Loucy (cell line): ENCODE results near the gene MEIS3.

Experiments used
- H2AFZ ChIP-seq: fragments of 200-600 bp; sonication (generic); 2 replicates; pipeline ENCODE4 v1.6.0; 2016; ENCODE audit warnings: antibody characterized with exemption, mild to moderate bottlenecking, low read length, moderate library complexity
- H3F3A ChIP-seq: fragments of 200-600 bp; 2 replicates; pipeline ENCODE4 v1.6.0; 2016; ENCODE audit warnings: antibody characterized with exemption, low read depth, mild to moderate bottlenecking
- H3K27me3 ChIP-seq: fragments of 200-600 bp; sonication (generic); 2 replicates; pipeline ENCODE4 v1.6.1; 2014; ENCODE audit warnings: low read length, mild to moderate bottlenecking; ENCODE audit not compliant: insufficient read depth, poor library complexity, severe bottlenecking
- H3K36me3 ChIP-seq: fragments of 200-600 bp; sonication (generic); 2 replicates; pipeline ENCODE4 v1.6.1; 2016; ENCODE audit warnings: low read length; ENCODE audit not compliant: insufficient read depth
- H3K4me1 ChIP-seq: fragments of 200-600 bp; sonication (generic); 2 replicates; pipeline ENCODE4 v1.5.1; 2014; ENCODE audit warnings: low read length, mild to moderate bottlenecking; ENCODE audit not compliant: insufficient read depth, poor library complexity, severe bottlenecking
- H3K4me2 ChIP-seq: fragments of 200-600 bp; sonication (generic); 2 replicates; pipeline ENCODE4 v1.6.0; 2014; ENCODE audit warnings: antibody characterized with exemption, low read length, low read depth, mild to moderate bottlenecking; ENCODE audit not compliant: poor library complexity, severe bottlenecking
- H3K4me3 ChIP-seq: fragments of 200-600 bp; sonication (generic); 2 replicates; pipeline ENCODE4 v1.5.1; 2014; ENCODE audit warnings: low read length, mild to moderate bottlenecking, mixed read lengths; ENCODE audit not compliant: poor library complexity, severe bottlenecking
- H3K79me2 ChIP-seq: fragments of 200-600 bp; sonication (generic); 2 replicates; pipeline ENCODE4 v1.6.1; 2014; ENCODE audit warnings: low read length; ENCODE audit not compliant: insufficient read depth
- H3K9ac ChIP-seq: fragments of 200-600 bp; sonication (generic); 2 replicates; pipeline ENCODE4 v1.6.0; 2014; ENCODE audit warnings: mild to moderate bottlenecking, low read depth, low read length, moderate library complexity; ENCODE audit not compliant: poor library complexity, severe bottlenecking
- H3K9me2 ChIP-seq: fragments of 200-600 bp; sonication (generic); replicated peaks from 2 replicates; pipeline ENCODE4 v1.6.1; 2016; ENCODE audit warnings: low read depth, low read length, mixed read lengths
- H3K9me3 ChIP-seq: fragments of 200-600 bp; sonication (generic); 2 replicates; pipeline ENCODE4 v1.6.1; 2014; ENCODE audit warnings: mild to moderate bottlenecking, antibody characterized with exemption, low read length, low read depth; ENCODE audit not compliant: insufficient read depth
- H4K20me1 ChIP-seq: fragments of 200-600 bp; sonication (generic); 2 replicates; pipeline ENCODE4 v1.6.0; 2014; ENCODE audit warnings: antibody characterized with exemption, low read length, mild to moderate bottlenecking; ENCODE audit not compliant: insufficient read depth, poor library complexity, severe bottlenecking
- CTCF ChIP-seq: fragments of 200-600 bp; sonication (generic); conservative IDR thresholded peaks from 2 replicates; pipeline ENCODE4 v1.5.1; 2014; ENCODE audit warnings: mild to moderate bottlenecking, antibody characterized with exemption, low read length
- EZH2phosphoT487 ChIP-seq: fragments of 200-600 bp; IDR thresholded peaks from 2 replicates; pipeline ENCODE4 v1.6.1; 2018; ENCODE audit warnings: antibody characterized with exemption, mild to moderate bottlenecking, moderate library complexity, borderline replicate concordance

MEIS3 gene

DNA sequence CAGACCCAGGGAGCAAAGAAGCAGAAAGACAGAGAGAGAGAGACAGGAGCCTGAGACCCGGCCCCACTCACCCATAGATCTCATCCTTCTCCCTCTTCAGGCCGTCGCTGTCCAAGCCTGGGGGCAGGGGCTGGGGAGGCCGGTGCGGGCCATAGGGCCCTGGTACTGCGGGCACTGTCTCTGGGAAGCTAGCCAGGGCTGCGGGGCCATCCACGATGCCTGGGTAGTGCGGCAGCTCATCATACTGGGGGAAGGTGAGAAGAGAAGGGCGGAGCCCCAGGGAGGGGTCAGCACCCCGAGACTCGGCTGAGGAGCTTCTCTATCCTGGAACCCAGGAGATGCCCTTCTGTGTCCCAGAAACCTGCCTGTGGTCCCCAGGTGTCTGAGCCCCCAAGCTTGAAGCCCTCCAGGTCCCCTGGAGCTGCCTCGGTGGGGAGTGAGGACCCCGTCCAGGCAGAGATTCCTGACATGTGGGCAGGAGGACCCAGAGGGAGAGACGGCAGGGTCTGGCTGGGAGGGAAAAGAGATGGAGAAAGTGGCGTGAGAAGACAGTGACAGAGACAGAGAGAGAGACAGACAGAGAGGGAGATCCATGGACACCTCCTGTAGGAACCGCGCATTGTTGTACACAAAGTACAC is 2.1 kb downstream of the MEIS3 start:
- Histone ChIP-seq H3F3A (no peaks in the 10 kb centered on the region), H3K27me3 (no peaks in the 10 kb centered on the region), H2AFZ (no peak overlapping the region), H3K4me3 (no peak overlapping the region), H3K4me1 (no peaks in the 10 kb centered on the region), H3K4me2 (no peak overlapping the region), H4K20me1 (no peaks in the 10 kb centered on the region), H3K9ac (no peak overlapping the region), H3K79me2 (no peaks in the 10 kb centered on the region), H3K9me3 (no peaks in the 10 kb centered on the region), H3K9me2 (no peaks in the 10 kb centered on the region), H3K36me3 (no peaks in the 10 kb centered on the region)
- TF ChIP-seq EZH2phosphoT487 (no peak), CTCF (no peak)

- H3K36me3 ChIP-seq, result no peaks in the 10 kb centered on the region
- H4K20me1 ChIP-seq, result no peaks in the 10 kb centered on the region
- H3K4me2 ChIP-seq, result no peak overlapping the region
- H3K9me3 ChIP-seq, result no peaks in the 10 kb centered on the region
- H3K79me2 ChIP-seq, result no peaks in the 10 kb centered on the region
- H3K9me2 ChIP-seq, result no peaks in the 10 kb centered on the region
- no peak overlapping the region for H3K4me3 ChIP-seq
- H3K4me1 ChIP-seq, result no peaks in the 10 kb centered on the region
- no peak overlapping the region for H2AFZ ChIP-seq
- no peak overlapping the region for H3K9ac ChIP-seq
- no peaks in the 10 kb centered on the region for H3K27me3 ChIP-seq
- TF ChIP-seq EZH2phosphoT487 (no peak), CTCF (no peak)
- no peaks in the 10 kb centered on the region for H3F3A ChIP-seq
Measured at GRCh38 chr19:47416643-47416985, 2.7 kb downstream of the MEIS3 start.

DNA sequence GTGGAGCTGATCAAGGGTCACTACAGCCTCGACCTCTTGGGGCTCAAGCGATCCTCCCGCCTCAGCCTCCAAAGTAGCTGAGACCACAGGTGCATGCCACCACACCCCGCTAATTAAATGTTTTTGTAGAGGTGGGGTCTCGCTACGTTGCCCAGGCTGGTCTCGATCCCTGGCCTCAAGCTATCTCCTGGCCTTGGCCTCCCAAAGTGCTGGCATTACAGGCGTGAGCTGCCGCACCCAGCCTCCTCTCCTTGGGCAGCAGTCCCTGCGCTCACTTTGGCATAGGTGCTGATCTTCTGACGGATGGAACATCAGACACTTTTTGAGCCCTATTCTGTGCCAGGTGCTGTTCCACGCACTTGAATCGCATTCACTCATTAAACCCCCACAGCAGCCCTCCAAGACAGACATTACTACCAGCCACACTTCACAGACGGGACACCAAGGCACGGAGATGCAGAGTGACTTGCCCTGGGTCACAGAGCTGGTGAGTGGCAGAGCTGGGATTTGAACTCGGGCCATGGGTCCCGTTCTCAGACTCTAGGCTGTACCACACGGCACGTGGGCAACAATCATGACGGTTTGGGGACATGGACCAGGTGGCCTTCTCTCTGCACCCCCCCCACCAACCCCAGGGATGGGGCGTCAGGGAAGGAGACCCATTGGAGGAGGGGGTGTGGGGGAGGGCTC is 3.2 kb downstream of the MEIS3 start:
- Histone ChIP-seq H3K4me2 (no peak overlapping the region), H3K4me3 (no peak overlapping the region), H2AFZ (no peak overlapping the region), H3F3A (no peaks in the 10 kb centered on the region), H3K9me3 (no peaks in the 10 kb centered on the region), H3K4me1 (no peaks in the 10 kb centered on the region), H3K9me2 (no peaks in the 10 kb centered on the region), H4K20me1 (no peaks in the 10 kb centered on the region), H3K36me3 (no peaks in the 10 kb centered on the region), H3K27me3 (no peaks in the 10 kb centered on the region), H3K9ac (no peak overlapping the region), H3K79me2 (no peaks in the 10 kb centered on the region)
- TF ChIP-seq EZH2phosphoT487 (no peak), CTCF (no peak)
